NCI-H526 (cell line): ENCODE data around the gene BTG2.
"Not testable (repeated sequence)": the region's sequence is repeated elsewhere in the genome, so short reads cannot be mapped to it uniquely, and the experiment has no call there.

ENCODE experiments used
- DNase-seq, 2 experiments: peaks; one replicate each; lab custom pipeline; 2025; lab: John Stamatoyannopoulos, UW

Gene BTG2, protein sequence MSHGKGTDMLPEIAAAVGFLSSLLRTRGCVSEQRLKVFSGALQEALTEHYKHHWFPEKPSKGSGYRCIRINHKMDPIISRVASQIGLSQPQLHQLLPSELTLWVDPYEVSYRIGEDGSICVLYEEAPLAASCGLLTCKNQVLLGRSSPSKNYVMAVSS

DNA sequence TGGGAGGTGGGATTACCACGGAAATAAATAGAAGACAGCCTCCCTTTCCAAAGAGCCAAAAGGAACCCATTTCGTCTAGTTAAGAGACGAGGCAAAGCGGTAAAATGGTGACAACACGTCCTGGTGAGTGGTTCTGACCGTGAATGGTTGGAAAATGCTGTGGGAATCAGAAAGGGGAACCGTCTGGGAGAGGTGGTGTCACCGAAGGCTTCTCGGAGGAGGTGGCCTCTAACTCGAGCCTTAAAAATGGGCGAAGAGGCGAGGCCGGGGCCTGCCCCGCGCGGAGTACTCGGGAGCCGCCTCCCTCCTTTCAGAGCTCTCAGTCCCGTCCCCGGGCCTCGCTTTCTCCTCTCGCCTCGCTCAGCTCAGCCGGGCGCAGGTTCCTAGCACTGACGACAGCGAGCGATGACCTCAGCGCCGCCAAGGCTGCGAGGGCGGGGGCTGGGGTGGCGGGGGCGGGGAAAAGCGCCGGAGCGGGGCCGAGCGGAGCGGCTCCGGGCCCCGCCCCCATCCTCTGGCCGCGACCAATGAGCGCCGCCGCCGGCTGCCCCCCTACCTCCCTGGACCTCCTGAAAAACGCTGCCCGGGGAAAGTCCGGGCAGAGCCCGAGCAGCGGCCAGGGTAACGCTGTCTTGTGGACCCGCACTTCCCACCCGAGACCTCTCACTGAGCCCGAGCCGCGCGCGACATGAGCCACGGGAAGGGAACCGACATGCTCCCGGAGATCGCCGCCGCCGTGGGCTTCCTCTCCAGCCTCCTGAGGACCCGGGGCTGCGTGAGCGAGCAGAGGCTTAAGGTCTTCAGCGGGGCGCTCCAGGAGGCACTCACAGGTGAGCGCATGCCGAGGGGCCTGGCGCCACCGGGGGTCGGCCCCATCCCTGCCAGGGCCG lies at the start of gene BTG2:
Gene BTG2, plus strand, starts transcription at position 601 of the 890 bp plus-strand sequence. Its CDS starts 88 bp downstream, at position 689.
- peak; percentile 71 to 90 for DNase-seq

DNA sequence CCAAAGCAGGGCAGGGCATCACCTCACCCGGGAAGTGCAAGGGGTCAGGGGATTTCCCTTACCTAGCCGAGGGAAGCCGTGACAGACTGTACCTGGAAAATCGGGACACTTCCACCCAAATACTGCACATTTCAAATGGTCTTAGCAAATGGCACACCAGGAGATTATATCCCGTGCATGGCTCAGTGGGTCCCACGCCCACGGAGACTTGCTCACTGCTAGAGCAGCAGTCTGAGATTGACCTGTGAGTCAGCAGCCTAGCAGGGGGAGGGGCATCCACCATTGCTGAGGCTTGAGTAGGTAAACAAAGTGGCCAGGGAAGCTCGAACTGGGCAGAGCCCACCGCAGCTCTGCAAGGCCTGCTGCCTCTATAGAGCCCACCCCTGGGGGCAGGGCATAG lies 48.7 kb upstream of the BTG2 start:
- not testable (repeated sequence) for DNase-seq

DNA sequence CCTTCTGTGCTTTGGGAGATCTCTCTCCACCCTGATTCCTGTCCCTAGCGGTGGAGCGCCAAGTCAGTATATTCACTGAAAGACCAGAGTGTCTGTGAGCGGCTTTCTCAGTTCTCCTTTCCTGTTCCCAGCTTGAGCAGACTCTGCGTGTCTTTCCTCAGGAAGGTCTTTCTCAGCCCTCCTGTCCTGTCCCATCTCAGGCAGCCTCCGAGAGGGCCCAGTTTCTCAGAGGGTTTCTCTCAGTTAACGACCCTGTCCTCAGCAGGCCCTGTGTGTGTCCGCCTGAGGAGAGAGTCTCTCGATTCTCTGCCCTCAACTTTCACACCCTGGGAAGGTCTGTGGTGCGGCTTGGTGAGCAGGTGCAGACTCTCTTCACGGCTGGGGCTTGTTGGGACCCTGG lies 41.8 kb upstream of the BTG2 start:
- no peak for DNase-seq

DNA sequence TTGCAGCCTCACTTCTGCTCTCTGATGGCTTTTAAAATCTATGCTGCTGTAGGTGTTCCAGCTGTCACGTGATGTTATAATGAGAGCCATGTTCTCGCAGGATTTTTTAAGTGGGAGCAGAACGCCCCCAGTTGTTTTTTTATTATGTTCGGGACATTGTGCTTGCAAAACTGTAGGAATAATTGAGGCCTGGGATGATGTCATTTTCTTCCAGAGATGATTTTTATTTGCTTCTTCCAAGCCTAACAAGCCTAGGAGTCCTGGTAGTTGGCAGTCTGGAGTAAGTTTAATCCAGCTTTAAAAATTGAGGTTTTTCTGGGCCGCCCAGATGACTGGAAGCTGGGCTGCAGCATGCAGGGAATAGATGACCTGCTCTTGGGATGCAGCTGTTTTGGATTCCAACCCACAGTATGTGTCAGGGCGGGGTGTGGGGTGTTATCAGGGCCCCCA lies 41.2 kb upstream of the BTG2 start:
- no peak for DNase-seq

DNA sequence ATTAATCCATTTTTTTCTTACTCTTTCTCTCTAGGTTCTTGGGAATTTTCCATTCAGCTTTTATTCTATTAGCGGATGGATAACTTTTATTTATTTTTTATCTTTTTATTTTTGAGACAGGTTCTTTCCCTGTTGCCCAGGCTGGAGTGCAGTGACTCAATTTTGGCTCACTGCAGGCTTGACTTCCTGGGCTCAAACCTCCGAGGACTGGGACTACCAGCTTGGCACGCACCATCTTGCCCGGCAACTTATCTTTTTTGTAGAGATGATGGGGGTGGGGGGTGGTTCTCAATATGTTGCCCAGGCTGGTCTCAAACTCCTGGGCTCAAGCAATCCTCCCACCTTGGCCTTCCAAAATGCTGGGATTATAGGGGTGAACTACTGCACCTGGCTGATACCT lies 39.8 kb upstream of the BTG2 start:
- DNase-seq: no peak

DNA sequence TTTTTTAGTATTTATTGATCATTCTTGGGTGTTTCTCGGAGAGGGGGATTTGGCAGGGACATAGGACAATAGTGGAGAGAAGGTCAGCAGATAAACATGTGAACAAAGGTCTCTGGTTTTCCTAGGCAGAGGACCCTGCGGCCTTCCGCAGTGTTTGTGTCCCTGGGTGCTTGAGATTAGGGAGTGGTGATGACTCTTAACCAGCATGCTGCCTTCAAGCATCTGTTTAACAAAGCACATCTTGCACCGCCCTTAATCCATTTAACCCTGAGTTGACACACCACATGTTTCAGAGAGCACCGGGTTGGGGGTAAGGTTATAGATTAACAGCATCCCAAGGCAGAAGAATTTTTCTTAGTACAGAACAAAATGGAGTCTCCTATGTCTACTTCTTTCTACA lies 39.2 kb upstream of the BTG2 start:
- DNase-seq: not testable (repeated sequence)

DNA sequence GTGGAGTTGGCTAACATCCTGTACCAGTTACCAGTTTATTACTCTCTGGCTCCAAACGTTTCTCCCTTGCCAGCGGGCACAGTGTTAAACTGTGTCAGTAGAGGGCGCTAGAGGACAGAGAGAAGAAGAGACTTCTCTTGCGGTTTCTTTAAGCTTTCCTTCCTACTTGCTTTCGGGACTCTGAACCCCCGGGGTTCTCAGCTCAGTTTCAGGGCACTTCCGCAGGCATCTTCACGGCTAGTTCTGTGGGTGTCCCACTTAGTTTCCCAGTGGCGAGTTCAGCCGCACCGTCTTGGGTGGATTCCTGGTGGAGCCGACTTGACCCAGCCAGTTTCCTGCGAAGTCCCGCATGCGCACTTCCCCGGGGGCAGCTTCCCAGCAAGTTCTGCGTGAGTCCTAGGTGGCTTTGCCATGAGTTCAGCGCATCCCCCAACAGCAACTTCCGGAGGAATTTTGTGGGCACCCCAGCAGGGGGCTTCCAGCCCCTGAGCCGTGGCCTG lies 37.9 kb upstream of the BTG2 start:
- peak; percentile 57 to 77 for DNase-seq

DNA sequence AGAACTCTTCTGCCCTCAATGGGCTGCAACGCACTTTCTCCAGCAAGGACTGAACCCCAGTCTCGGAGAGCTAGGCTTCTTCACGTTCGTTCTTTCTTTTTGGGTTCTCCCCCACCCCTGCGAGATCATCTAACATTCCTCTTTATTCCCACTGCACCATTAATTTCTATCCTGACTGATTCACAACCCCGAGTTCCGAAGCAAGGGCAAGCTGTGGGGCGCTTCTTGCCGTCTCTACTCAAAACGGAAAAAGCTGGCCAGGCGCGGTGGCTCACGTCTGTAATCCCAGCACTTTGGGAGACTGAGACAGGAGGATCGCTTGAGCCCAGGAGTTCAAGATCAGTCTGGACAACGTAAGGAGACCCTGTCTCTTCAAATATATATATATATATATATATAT lies 37.4 kb upstream of the BTG2 start:
- DNase-seq: no peak

DNA sequence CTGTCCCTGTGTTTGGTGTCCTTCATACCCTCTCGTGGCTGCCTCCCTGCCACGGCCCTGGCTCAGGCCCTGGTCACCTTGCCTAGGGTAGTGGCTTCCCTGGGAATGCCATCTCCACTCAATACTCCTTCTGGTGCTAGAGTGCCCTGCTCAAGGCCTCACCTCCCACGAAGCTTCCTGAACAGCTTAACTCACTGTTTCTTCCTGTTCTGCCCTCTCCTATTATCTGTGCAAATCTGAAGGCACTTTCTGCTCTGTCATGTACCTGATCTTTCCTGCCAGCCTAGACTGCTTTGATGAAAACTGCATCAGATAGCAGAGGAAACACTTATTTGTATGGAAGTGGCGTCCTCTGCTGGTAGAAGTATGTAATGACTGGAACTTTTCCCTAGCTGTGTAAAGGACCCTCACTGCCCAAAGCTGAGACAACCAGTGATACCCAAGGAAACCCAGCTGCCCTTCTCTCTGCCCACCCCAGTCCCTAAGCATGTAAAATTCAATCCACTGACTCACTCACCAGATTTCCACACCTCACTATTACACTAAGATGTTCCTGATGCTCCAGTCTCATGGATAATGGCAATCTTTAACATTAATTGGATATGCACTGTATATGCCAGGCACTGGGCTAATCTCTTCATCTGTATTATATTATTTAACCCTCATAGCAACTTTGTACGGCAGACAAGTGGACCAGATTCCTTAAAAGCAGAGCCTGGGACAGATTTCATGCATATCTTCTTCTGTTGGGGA lies 36.2 kb upstream of the BTG2 start:
- DNase-seq: peak; percentile 66 to 78

DNA sequence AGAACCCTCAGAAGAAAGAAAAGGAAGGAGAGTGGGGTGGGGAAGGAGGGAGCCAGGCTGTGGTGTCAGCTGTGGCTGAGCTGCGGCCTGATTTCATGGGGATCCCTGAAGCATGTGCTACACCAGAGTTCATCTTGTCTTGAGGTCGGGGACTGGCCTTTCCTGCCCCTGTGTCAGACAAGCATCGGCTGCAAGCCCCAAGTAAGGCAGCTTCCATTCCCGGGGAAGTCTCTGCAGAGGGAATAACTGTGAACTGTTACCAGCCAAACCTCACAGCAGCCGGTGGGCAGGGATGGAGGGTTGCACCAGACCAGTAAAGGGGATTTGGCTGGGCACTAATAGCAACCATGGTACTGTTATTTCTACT lies 35.7 kb upstream of the BTG2 start:
- no peak for DNase-seq

DNA sequence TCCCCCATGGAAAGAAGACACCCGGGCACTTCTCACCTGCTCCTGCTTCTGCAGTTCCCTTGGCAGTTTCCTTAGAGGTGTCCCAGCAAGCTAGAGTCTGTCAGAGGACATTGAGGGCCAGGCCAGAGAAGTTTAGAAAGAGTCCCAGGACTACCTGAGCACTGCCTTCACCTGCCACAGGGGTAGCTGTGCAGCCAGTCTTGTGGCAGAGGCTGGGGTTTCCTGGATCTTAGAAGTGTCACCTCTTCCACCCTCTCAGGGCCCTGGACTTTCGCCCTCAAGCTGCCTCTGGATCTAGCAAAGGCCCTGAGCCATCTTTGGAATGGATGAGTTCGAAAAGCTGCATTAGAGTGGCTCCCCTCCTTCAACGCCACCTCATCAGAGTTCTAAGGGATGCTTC lies 34.9 kb upstream of the BTG2 start:
- DNase-seq: no peak

DNA sequence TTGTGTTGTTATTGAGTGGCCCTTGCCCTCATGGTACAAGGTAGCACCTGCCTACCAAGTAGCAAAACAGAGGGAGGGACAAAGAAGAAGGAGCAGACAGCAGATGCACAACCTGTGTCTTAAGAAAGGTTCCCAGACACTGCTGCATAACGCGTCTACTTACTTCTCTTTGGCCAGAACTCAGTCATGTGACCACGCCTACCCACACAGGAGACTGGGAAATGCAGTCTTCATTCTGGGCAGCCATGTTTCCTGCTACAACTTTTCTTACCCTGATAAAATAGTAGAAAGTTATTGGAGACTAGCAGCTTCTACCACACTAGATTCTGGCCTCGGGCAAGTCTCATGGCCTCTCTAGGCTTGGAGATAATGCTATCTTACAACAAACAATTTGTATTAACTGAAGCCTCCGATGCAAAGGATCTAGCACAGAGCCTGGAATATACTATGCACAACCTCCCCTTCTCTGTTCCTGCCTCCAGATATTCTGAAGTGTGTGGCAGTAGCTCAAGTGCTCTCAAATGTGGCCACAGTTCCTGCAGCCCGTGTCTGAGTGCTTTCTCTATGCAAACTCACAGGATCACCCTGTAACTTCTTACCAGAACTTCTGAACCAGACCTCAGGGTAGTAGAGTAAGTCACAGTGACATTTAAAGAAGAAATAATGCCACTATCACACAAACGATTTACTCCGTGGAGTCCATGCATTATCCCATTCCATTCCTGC lies 34.1 kb upstream of the BTG2 start:
- DNase-seq: peak; percentile 7 to 36

DNA sequence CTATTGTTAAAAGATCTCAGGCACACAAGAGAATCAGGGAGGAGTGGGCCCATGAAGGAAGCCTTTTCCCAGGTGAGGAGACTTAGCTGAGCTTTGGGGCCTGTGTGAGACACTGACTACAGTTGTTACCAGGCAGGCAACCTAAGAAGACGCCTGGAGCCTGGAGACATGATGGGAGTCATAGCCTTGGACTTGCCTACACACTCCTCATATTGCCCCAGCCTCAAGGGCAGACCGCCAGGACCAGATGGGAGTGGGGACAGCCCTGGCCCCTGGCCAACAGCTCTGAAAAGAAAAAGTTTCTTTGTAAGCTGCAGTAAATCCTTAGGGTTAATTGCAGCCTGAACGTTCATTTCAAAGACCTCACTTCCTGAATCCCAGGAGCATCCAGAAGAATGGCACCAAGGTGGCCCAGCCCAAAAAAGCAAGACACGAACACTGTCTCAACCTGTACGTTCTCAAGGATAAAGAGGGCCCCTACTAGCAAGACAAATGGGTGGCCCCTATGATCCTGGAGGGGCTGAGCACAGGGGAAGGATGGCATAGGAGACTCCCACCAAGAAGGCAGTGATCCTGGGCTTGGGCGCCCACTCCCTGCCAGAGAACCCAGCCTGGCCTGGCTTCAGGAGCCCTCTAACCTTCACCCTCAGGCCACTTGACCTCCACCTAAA lies 33.2 kb upstream of the BTG2 start:
- DNase-seq: no peak

DNA sequence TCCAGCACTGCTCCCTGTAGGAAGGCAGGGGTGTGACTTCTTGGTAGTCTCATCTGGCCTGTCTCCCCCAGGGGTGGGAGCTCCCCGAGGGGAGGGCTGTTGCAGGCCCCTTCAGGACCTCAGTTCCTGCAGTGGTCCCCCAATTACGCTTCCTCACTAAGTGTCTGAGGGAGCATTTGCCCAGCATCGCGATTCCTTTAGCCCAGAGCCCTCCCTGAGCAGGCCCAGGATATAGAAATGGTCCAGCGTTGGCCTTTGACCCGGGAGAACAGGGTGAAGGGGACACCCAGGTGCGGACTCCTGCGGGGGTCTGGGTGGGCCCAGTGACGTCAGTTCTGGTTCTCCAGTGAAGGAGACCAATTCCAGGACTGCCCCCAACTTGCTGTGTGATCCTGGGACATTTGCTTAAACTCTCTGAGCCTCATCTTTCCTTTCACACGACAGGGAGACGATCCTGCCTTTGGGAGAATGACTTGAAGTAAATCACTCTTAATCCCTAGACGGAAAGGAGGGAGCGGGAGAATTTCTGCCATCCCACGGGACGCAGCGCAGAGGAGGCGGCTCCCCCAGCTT lies 32.6 kb upstream of the BTG2 start:
- DNase-seq: no peak

DNA sequence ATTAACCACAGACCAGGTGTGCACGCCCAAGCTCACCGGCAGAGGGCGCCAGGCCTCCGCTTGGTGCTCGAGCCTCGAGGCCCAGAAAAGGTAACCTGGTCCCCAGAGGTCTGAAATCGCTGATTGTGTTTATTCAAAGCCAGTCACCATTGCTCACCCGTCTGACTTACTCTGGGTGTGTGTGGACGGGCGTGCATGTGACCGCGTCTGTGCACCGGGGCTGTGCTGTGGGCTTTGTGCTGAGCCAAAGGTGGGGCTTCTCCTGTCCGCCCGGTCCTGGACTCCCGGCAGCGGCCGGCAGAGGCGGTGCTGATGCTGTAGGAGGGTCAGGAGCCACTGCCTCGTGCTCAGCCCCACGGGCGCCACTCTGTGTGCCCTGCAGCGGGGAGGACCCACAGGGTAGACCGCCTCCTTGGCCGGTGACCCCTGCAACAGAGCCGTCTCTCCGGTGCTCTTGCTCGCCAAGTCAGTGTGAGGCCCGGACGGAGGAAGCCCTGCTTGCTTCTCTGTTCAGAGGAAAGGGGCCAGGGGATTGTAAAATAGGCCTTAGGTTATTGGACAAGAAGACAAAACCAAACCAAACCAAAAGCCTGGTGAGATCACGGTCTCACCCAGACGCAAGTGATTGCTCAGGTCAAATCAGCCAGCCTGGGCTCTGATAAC lies 32.0 kb upstream of the BTG2 start:
- DNase-seq: peak; percentile 43 to 83

DNA sequence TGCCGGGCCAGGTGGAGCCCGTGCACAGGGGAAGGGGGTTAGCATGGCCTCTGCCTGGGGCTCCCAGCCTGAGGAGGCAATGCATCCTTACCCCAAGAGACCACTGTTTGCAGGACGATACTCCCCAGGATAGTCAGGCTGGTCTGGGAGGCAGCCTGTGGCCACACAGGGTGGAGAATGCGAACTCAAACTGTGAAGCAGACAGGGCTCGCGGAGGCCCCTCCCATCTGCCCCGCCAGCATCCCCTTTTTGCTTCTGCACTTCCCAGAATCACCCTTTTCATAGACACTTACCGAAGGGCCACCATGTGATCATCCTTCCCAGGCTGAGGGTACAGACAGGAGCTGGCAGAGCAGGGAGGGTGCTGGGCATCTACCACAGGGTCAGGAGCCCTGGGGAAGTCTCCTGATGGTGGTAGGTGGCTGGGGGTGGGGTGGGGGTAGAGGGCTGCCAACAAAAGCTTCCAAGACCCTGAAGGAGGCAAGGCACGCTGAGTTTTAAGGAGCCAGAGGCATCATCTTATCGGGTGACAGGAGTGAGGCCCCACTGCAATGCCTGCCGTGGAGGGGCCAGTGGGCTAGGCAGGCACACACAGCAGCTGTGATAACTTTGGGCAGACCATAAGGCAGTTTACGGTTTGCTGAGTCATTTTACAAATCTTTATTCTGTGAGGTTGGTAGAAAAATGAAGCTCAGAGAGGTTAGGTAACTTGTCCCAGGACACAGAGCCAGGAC lies 31.3 kb upstream of the BTG2 start:
- DNase-seq: no peak

DNA sequence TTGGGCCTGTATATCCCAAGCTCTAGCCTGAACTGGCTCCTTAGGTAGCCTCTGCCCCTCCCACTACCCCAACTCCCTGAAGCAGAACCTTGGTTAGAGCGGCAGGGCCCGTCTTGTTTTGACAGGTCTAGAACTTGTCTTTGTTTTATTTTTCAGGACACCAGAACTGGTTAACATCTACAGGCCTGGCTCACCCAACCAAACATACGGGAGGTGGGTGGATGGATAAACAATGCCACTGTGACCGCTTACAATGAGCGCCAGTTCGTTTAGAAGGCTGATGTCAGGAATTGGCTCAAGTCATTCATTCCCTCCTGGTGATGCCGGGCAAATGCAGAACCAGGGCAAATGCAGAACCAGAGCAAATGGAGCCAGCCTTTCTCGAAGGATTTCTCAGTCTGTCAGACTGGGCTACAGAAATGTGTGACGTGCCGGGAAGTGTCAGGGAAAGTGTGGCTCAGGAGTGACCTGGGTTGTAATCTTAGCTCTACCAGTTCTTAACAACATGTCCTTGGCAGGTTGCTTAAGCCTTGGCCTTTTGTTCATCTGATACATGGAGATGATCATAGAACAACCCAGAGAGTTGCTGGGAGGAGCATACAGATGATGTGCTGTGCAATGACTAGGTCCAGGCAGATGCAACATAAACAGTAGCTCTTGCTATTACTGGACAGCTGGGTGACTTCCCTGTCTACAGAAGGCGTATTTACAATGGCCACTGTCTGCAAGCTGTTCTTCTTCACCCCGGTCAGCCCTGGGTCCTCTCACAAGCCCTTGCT lies 30.5 kb upstream of the BTG2 start:
- DNase-seq: no peak

DNA sequence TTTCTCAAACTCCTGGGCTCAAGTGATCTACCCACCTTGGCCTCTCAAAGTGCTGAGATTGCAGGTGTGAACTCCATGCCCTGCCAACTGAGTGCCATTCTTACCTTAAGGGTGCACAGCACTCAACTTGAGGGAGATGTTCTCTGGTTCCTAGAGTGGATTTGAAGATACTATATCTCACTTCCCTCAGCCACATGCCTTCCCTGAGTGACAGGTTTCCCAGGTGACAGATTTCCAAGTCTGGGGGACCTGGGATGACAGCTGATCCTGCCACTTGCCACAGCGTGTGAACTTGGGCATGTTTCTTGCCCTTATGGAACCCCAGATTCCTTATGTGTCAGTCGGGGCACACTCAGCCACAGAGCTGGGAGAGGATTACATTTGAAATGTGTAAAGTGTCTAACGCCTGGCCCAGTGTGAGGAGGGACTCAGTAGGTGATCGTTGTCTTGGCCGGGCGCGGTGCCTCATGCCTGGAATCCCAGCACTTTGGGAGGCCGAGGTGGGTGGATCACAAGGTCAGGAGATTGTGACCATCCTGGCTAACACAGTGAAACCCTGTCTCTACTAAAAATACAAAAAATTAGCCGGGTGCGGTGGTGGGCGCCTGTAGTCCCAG lies 29.6 kb upstream of the BTG2 start:
- DNase-seq: no peak

DNA sequence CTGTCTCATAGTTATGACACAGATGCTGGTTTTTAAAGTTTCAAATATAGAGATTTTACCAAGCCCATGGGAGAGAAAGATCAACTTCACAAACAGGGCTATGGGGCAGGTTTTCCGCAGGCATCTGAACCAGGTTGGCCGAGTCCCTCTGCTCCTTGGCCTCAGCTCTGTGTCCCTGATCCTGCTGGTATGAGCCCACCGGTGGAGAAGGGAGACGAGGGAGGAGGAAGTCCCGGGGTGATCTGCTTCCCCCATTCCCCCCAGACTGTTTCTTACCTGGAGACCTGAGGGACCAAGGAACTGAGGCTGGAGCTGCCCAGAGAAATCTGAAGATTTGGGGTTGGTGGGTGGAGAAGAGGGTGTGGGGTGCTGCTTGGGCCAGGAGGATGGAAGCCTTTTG lies 28.9 kb upstream of the BTG2 start:
- no peak for DNase-seq
